Measurements from ENCODE around the gene NT5DC3. TPM values are rescaled to one million over a fixed set of nuclear protein-coding genes. Genes with fewer than 3 reads are reported as not detected.

Gene NT5DC3
- total and polyA plus RNA-seq, 9 of the 15 experiments (the other 6 are each of a cell fraction or from before 2014, with no cell fraction given) = 6.3 to 33.5 (median 24.5) TPM

DNA sequence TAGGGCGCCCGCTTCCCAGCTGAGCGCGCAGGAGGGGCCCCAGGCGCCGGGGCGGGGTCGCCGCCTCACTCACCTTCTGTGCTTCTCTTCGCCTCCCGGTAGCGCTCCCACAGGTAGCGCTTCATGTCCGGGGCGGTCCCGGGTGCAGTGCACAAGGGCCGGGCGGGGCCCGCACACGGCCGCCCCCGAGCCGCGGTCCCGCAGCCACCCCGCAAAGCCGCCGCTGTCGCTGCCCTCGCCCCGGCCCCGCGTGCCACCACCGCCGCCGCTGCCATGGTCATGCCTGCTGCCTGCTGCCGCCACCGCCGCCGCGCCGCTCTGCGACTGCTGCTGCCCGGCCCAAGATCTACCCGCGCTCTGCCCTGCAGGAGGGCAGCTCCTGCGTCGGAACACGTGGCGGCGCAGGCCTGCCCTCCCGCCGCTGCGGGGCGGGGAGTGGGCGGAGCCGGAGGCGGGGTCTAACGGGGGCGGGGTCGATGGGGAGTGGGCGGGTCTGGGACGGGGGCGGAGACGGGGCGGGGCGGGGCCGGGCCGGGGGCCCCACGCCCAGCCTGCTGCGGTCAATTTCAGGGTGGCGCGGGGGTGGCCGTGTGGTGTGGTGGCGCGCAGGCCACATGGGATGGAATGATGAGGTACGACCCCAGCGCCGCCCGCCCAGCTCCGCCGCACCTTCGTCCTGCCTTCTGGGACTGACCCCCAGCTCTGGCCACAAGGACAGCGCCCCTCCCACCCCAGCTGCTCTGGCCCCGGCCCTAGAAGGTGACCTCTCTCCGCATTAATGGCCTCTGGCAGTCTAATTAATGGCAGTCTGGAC is at the start of gene NT5DC3 (continued):
- TF ChIP-seq, protein P1, sequence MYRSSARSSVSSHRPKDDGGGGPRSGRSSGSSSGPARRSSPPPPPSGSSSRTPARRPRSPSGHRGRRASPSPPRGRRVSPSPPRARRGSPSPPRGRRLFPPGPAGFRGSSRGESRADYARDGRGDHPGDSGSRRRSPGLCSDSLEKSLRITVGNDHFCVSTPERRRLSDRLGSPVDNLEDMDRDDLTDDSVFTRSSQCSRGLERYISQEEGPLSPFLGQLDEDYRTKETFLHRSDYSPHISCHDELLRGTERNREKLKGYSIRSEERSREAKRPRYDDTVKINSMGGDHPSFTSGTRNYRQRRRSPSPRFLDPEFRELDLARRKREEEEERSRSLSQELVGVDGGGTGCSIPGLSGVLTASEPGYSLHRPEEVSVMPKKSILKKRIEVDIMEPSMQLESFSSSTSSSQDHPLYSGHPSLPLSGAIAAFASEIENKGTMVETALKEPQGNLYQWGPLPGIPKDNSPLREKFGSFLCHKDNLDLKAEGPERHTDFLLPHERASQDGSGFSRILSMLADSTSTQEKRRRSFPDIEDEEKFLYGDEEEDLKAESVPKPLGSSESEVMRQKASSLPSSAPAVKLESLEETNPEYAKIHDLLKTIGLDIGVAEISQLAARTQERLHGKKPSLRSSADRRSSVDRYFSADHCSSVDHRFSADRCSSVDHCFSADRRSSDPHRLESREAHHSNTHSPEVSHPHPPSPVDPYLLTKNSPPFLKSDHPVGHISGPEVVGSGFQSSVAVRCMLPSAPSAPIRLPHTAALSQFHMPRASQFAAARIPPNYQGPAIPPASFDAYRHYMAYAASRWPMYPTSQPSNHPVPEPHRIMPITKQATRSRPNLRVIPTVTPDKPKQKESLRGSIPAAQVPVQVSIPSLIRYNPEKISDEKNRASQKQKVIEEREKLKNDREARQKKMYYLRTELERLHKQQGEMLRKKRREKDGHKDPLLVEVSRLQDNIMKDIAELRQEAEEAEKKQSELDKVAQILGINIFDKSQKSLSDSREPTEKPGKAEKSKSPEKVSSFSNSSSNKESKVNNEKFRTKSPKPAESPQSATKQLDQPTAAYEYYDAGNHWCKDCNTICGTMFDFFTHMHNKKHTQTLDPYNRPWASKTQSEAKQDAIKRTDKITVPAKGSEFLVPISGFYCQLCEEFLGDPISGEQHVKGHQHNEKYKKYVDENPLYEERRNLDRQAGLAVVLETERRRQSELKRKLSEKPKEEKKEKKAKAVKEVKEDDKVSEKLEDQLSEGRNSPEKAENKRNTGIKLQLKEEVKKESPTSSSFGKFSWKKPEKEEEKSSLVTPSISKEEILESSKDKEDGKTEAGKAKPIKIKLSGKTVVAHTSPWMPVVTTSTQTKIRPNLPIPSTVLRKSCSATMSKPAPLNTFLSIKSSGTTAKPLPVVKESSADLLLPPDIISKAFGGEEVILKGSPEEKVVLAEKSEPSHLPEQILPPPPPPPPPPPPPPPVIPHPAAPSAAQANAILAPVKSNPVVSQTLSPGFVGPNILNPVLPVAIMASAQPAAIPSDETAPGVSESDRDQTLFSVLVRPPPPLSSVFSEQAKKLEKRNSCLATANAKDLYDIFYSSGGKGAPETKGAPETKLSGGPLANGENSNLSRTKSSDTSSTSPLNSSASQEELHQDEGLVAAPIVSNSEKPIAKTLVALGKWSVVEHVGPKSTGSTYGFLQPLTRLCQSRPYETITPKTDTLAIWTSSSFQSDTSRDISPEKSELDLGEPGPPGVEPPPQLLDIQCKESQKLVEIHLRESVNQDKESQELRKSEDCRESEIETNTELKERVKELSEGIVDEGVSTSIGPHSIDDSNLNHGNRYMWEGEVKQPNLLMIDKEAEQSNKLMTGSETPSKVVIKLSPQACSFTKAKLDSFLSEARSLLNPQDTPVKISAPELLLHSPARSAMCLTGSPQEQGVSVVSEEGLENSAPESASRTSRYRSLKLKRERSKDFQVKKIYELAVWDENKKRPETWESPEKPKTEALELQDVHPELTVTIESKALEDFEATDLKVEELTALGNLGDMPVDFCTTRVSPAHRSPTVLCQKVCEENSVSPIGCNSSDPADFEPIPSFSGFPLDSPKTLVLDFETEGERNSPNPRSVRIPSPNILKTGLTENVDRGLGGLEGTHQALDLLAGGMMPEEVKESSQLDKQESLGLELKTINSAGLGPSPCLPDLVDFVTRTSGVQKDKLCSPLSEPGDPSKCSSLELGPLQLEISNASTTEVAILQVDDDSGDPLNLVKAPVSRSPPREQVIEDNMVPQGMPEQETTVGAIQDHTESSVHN (IDR thresholded peaks at IDR 0.05; ENCODE audit: borderline replicate concordance in 1 of 2, low read depth in 1 of 2) = no peak
- TF ChIP-seq STAT5B (CRISPR knock-in tag; IDR thresholded peaks at IDR 0.05) (no peak), ZNF324 (CRISPR knock-in tag; IDR thresholded peaks at IDR 0.05) (no peak), DDX20 (tag; IDR thresholded peaks at IDR 0.05; ENCODE audit: low read depth) (no peak), NONO (IDR thresholded peaks at IDR 0.05; ENCODE audit: low read depth in 2 of 2, low read length in 1 of 2) (peak; percentile 49 to 61; a peak in 1 of 4 replicates), ZNF785 (CRISPR knock-in tag; IDR thresholded peaks at IDR 0.05) (no peak), MTA1 (IDR thresholded peaks at IDR 0.05; ENCODE audit: borderline replicate concordance) (no peak), YY1 (IDR thresholded peaks at IDR 0.05; ENCODE audit: borderline replicate concordance in 1 of 3, control insufficient read depth in 1 of 3, extremely low read depth in 1 of 3, insufficient read depth in 3 of 3, insufficient read length in 1 of 3, insufficient replicate concordance in 2 of 3, low read depth in 1 of 3, low read length in 2 of 3) (peak in 2 of 3 experiments; percentile 27 to 55), RUNX1 (IDR thresholded peaks at IDR 0.05; ENCODE audit: low read depth) (no peak), RFX7 (CRISPR knock-in tag; IDR thresholded peaks at IDR 0.05) (no peak), HDAC1 (IDR thresholded peaks at IDR 0.05) (peak in 1 of 2 experiments; percentile 68; a peak in 1 of 4 replicates), MXI1 (IDR thresholded peaks at IDR 0.05; ENCODE audit: low read depth, low read length) (peak; percentile 91; the same call in 1 of the 2 replicates), NELFE (IDR thresholded peaks at IDR 0.05; ENCODE audit: insufficient read depth, insufficient read length) (no peak), RBM15 (IDR thresholded peaks at IDR 0.05; ENCODE audit: insufficient read depth, low read length) (no peak), POLR2A (conservative IDR thresholded peaks at IDR 0.05) (peak; percentile 79)
- TF ChIP-seq, protein P2, sequence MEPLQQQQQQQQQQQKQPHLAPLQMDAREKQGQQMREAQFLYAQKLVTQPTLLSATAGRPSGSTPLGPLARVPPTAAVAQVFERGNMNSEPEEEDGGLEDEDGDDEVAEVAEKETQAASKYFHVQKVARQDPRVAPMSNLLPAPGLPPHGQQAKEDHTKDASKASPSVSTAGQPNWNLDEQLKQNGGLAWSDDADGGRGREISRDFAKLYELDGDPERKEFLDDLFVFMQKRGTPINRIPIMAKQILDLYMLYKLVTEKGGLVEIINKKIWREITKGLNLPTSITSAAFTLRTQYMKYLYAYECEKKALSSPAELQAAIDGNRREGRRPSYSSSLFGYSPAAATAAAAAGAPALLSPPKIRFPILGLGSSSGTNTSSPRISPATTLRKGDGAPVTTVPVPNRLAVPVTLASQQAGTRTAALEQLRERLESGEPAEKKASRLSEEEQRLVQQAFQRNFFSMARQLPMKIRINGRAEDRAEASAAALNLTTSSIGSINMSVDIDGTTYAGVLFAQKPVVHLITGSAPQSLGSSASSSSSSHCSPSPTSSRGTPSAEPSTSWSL (CRISPR knock-in tag; IDR thresholded peaks at IDR 0.05; ENCODE audit: borderline replicate concordance) = no peak
- TF ChIP-seq, protein P3, sequence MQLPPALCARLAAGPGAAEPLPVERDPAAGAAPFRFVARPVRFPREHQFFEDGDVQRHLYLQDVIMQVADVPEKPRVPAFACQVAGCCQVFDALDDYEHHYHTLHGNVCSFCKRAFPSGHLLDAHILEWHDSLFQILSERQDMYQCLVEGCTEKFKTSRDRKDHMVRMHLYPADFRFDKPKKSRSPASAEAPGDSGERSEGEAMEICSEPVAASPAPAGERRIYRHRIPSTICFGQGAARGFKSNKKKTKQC (CRISPR knock-in tag; IDR thresholded peaks at IDR 0.05) = no peak
